HFF-Myc (cell line): ENCODE measurements around the gene ARHGEF5.
"Not testable (repeated sequence)": the region's sequence is repeated elsewhere in the genome, so short reads cannot be mapped to it uniquely, and the experiment has no call there.

Experiments used
- DNase-seq: peaks from one replicate; pipeline ENCODE4 v3.0.0-alpha.2; 2011; ENCODE audit warnings: low read depth; ENCODE audit errors: extremely low read depth
- H3K4me3 ChIP-seq: replicated peaks from 2 replicates; pipeline ENCODE4 v1.5.1; 2011; ENCODE audit warnings: low read depth, mild to moderate bottlenecking, control low read depth, low read length
- TF ChIP-seq, protein P1 (sequence below): IDR thresholded peaks from 2 replicates; pipeline ENCODE4 v1.5.1; 2012; ENCODE audit warnings: mild to moderate bottlenecking, low read depth, low read length, control low read depth; ENCODE audit errors: missing control alignments

Gene ARHGEF5

DNA sequence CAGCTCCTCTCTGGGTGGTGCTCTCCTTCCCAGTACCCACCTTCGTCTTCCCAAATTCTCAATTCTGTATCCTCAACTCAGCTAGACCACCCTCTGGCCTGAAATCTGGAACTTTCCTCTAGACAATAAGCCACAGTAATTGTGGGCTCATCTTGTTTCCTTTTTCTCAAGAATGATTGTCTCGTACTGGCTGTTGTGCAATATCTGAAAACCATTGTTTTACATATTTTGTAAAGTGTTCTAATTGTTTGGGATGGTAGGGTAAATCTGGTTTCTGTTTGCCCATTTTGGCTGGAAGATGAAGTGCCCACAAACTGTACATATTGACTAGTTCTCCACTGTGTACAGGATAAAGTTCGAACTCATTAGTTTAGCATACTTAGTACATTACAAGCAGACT is 59.6 kb downstream of the ARHGEF5 start:
- DNase-seq: no peak
- TF ChIP-seq, protein P1, sequence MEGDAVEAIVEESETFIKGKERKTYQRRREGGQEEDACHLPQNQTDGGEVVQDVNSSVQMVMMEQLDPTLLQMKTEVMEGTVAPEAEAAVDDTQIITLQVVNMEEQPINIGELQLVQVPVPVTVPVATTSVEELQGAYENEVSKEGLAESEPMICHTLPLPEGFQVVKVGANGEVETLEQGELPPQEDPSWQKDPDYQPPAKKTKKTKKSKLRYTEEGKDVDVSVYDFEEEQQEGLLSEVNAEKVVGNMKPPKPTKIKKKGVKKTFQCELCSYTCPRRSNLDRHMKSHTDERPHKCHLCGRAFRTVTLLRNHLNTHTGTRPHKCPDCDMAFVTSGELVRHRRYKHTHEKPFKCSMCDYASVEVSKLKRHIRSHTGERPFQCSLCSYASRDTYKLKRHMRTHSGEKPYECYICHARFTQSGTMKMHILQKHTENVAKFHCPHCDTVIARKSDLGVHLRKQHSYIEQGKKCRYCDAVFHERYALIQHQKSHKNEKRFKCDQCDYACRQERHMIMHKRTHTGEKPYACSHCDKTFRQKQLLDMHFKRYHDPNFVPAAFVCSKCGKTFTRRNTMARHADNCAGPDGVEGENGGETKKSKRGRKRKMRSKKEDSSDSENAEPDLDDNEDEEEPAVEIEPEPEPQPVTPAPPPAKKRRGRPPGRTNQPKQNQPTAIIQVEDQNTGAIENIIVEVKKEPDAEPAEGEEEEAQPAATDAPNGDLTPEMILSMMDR: no peak
- no peak overlapping the region for H3K4me3 ChIP-seq

DNA sequence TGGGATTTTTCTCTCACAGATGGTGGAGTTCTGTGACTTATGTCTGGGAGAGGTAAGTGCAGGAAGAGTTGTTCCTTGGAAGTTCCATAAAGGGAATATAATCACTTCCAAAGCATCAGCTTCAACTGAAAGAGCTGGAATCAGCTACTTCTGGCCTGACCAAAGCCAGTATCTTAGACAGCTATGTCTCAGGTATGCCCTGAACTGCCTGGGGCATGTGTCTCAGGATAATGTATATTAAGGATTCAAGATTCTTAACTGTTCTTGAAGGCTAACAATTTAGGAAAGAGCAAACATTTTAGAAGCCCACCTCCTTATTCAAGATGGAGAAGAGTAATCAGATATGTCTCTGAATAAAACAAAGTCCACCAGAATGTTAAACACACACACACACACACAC is 60.7 kb downstream of the ARHGEF5 start:
- TF ChIP-seq, protein P1: no peak
- H3K4me3 ChIP-seq: no peak overlapping the region
- no peak for DNase-seq

DNA sequence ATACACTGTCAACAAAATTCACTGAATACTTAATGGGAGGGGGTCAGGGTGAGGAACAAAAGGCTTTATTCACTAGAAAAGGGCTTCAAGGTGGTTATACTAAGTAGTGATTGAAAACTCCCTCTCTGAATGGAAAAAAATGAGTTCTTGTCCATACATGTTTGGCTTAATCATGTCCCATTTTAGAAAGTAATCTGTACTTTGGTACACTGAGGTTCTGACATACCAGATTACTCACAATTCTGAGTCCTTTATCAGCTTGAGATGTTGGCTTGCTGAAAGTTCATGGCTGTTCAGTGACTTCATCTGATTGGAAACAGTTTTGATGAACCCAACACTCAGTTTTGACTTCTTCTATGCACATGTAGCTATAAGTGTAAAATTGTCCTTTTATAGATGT is 61.1 kb downstream of the ARHGEF5 start:
- no peak overlapping the region for H3K4me3 ChIP-seq
- DNase-seq: no peak
- TF ChIP-seq, protein P1: no peak

DNA sequence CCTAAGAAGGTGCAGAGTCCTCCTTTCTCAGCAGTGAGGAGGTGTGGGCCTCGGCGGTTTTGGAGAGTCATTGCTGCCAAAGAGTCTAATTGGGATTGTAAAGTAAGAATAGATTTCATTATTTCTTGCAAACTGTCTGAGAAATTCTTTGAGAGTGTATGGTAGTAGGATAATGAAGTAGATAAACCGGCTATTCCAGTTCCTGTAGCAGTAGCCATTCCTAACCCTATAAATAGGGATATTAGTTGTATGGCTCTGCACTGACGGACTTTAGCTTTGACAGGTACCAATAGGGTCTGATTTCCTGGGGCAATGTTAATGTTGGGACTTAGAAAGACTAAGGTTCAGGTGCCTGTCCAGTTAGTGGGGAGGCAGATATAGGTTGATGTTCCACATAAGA is 63.7 kb downstream of the ARHGEF5 start:
- not testable (repeated sequence) for DNase-seq, H3K4me3 ChIP-seq

DNA sequence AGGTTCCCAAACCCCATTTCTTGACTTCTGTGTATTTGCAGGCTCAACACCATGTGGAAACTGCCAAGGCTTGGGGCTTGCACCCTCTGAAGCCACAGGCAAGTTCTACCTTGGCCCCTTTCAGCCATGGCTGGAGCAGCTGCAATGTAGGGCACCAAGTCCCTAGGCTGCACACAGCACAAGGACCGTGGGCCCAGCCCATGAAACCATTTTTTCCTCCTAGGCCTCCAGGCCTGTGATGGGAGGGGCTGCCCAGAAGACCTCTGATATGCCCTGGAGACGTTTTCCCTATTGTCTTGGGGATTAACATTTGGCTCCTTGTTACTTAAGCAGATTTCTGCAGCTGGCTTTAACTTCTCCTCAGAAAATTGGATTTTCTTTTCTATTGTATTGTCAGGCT is 72.3 kb downstream of the ARHGEF5 start:
- not testable (repeated sequence) for DNase-seq, H3K4me3 ChIP-seq

DNA sequence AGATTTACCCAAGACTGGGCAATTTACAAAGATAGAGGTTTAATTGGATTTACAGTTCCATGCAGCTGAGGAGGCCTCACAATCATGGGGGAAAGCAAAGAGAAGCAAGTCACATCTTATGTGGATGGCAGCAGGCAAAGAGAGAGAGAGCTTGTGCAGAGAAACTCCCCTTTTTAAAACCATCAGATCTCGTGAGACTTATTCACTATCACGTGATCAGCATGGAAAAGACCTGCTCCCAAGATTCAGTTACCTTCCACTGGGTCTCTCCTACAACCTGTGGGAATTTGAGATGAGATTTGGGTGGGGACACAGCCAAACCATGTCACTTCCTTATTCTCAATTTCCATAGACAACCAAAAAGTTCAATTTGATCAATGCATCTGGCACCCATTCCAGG is 73.2 kb downstream of the ARHGEF5 start:
- no peak overlapping the region for H3K4me3 ChIP-seq
- no peak for DNase-seq
- TF ChIP-seq, protein P1: no peak
